Chondrocyte (in vitro differentiated cells): ENCODE results near the gene FOXP4. TPM values are rescaled to one million over a fixed set of nuclear protein-coding genes. Genes with fewer than 3 reads are reported as not detected.
"Not testable (repeated sequence)": the region's sequence is repeated elsewhere in the genome, so short reads cannot be mapped to it uniquely, and the experiment has no call there.

ENCODE experiments used
- DNase-seq: peaks from one replicate; pipeline ENCODE4 v3.0.0; 2021; ENCODE audit warnings: mixed read lengths, low spot score
- H3K27ac Mint-ChIP-seq: one replicate; pipeline ENCODE4 v1.8.0; 2021; ENCODE audit warnings: mild to moderate bottlenecking, moderate library complexity, mixed read lengths; ENCODE audit not compliant: unreplicated experiment
- H3K27me3 Mint-ChIP-seq: 2 replicates; pipeline ENCODE4 v1.8.0; 2021; ENCODE audit warnings: low read depth, mixed read lengths
- H3K36me3 Mint-ChIP-seq: 2 replicates; pipeline ENCODE4 v1.8.0; 2021; ENCODE audit warnings: low read depth, mixed read lengths
- H3K4me1 Mint-ChIP-seq: 2 replicates; pipeline ENCODE4 v1.8.0; 2021; ENCODE audit warnings: low read depth, mild to moderate bottlenecking, mixed read lengths
- H3K4me3 Mint-ChIP-seq: one replicate; pipeline ENCODE4 v1.8.0; 2021; ENCODE audit warnings: mild to moderate bottlenecking, moderate library complexity, mixed read lengths; ENCODE audit not compliant: unreplicated experiment
- H3K9me3 Mint-ChIP-seq: 2 replicates; pipeline ENCODE4 v1.8.0; 2021; ENCODE audit warnings: low read depth, mixed read lengths
- total RNA-seq: library from RNA; stranded (reverse); gene quantifications from 3 replicates; pipeline ENCODE4 v1.2.1, GENCODE V29; 2021
- TF ChIP-seq, protein P1 (sequence below): fragments of 200-600 bp; sonication (generic); IDR thresholded peaks from 2 replicates; pipeline ENCODE4 v1.5.0; 2021; ENCODE audit warnings: antibody characterized with exemption, mild to moderate bottlenecking, moderate library complexity

Gene FOXP4
- total RNA-seq, 1 donor from 2014 or later: 18.6 TPM

DNA sequence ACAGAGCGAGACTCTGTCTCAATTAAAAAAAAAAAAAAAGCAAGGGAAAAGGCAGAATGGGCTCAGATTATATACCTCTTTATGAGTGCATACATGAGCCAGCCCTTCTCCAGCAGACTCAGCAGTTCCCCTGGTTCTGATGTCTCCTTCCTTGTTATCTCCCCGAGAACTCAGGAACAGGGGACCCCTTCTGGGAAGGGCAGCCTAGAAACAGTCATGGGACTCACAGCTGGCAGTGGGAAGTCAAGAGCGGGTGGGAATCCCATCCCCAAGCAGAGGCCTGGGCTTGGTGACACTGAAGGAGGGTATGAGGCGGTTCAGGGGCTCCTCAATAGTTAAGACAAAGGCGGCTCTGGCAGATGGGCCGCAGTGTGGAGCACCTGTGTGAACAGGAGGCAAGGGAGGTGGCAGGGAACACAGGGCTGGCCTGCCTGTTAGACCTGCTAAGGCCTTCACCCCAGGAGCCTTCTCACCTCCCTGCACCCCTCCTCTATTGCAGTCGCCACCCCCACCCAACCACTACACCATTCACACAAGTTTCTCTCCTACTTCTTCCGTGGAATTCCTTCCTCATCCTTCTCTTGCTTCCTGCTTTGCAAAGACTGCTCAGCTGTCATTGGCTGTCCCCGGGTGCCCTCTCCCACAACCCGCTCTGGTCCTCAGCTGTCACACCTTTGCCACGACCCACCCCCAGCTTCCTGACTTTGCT, 62.4 kb downstream of the FOXP4 start:
- Mint-ChIP-seq H3K4me3 (no peak overlapping the region), H3K9me3 (peaks cover 9% of the 10 kb centered on the region), H3K4me1 (peaks cover 3% of the 10 kb centered on the region), H3K27me3 (no peaks in the 10 kb centered on the region), H3K27ac (no peak overlapping the region), H3K36me3 (peaks cover 7% of the 10 kb centered on the region)
- DNase-seq: peak; percentile 81
- TF ChIP-seq, protein P1, sequence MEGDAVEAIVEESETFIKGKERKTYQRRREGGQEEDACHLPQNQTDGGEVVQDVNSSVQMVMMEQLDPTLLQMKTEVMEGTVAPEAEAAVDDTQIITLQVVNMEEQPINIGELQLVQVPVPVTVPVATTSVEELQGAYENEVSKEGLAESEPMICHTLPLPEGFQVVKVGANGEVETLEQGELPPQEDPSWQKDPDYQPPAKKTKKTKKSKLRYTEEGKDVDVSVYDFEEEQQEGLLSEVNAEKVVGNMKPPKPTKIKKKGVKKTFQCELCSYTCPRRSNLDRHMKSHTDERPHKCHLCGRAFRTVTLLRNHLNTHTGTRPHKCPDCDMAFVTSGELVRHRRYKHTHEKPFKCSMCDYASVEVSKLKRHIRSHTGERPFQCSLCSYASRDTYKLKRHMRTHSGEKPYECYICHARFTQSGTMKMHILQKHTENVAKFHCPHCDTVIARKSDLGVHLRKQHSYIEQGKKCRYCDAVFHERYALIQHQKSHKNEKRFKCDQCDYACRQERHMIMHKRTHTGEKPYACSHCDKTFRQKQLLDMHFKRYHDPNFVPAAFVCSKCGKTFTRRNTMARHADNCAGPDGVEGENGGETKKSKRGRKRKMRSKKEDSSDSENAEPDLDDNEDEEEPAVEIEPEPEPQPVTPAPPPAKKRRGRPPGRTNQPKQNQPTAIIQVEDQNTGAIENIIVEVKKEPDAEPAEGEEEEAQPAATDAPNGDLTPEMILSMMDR: no peak

DNA sequence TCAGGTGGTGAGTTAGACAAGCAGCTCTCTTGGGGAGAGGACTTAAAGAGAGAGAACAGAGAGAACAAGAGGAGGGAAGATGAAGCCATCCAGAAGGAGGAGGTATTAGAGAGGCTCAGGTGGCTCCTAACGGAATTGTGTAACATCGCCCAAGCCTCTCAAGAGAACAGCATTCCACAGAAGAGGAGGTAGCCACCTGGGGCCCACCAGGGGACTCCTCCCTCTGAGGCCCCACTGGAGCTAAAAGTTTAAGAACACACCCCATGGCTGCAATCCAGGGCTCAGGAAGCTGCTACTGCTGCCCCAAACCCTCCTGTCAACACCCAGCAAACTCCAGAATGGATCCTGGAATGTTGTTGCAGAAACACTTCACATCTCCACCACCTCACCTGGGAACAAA, 68.5 kb downstream of the FOXP4 start:
- H3K36me3 Mint-ChIP-seq: peaks cover 7% of the 10 kb centered on the region
- peaks cover 15% of the 10 kb centered on the region for H3K9me3 Mint-ChIP-seq
- H3K27me3 Mint-ChIP-seq: no peaks in the 10 kb centered on the region
- peaks cover 9% of the 10 kb centered on the region for H3K4me1 Mint-ChIP-seq
- no peak overlapping the region for H3K27ac Mint-ChIP-seq
- TF ChIP-seq, protein P1: no peak
- H3K4me3 Mint-ChIP-seq: no peak overlapping the region
- no peak for DNase-seq

DNA sequence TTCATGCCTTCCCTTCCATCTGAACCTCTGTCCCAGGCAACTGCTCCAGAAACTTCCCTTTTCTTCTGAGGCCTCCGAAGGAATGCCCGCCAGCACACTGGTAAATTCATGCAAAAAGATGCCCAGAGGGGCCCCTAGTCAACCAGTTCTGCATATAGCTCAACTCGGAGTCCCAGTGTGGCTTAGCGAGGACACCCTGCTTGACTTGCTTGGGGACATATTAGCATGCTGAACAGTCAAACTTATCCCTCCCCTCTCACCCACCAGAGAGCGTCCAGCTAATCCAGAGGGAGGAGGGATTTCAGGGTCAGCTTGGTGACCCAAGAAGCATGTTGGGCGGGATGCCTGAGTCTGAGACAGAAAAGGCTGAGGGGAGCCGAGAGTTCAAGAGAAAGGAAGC, 69.1 kb downstream of the FOXP4 start:
- Mint-ChIP-seq H3K4me3 (no peak overlapping the region), H3K36me3 (peaks cover 7% of the 10 kb centered on the region), H3K9me3 (peaks cover 15% of the 10 kb centered on the region), H3K27me3 (no peaks in the 10 kb centered on the region), H3K4me1 (peaks cover 6% of the 10 kb centered on the region), H3K27ac (no peak overlapping the region)
- TF ChIP-seq, protein P1: no peak
- no peak for DNase-seq

DNA sequence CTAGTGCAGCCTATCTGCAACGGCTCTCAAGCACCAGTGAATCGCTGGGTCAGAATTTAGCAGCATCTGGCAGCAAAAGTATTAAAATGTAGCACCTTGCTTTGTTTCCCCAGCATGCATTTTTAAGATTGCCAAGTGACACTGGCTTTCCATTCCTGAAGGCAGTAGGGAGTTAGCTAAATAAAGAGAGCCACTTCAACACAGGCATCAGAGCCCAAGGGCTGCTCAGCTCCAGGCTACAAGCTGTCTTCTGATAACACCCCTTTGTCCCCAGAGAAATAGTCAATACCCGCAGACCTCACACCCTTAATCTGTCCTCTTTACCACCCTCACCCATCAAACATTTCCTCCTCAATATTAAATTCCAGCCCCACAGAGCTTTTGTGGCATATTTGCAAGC, 72.4 kb downstream of the FOXP4 start:
- Mint-ChIP-seq H3K27ac (no peak overlapping the region), H3K36me3 (no peaks in the 10 kb centered on the region), H3K27me3 (no peaks in the 10 kb centered on the region), H3K9me3 (peaks cover 9% of the 10 kb centered on the region), H3K4me1 (peaks cover 22% of the 10 kb centered on the region), H3K4me3 (no peak overlapping the region)
- DNase-seq: no peak
- TF ChIP-seq, protein P1: no peak

DNA sequence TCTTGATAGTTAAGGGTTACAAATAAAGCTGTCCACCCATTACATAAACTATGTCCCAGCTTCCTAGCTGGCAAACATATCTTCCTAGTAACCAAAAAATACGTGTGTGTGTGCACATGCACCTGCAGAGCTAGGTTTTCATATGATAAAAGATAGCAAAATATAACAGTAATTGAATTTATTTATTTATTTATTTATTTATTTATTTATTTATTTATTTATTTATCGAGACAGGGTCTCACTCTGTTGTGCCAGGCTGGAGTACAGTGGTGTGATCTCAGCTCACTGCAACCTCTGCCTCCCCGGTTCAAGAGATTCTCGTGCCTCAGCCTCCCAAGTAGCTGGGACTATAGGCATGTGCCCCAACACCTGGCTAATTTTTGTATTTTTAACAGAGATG, 73.0 kb downstream of the FOXP4 start:
- H3K4me1 Mint-ChIP-seq: peaks cover 22% of the 10 kb centered on the region
- DNase-seq, H3K27me3 Mint-ChIP-seq, H3K9me3 Mint-ChIP-seq, H3K36me3 Mint-ChIP-seq, H3K27ac Mint-ChIP-seq, H3K4me3 Mint-ChIP-seq: not testable (repeated sequence)

DNA sequence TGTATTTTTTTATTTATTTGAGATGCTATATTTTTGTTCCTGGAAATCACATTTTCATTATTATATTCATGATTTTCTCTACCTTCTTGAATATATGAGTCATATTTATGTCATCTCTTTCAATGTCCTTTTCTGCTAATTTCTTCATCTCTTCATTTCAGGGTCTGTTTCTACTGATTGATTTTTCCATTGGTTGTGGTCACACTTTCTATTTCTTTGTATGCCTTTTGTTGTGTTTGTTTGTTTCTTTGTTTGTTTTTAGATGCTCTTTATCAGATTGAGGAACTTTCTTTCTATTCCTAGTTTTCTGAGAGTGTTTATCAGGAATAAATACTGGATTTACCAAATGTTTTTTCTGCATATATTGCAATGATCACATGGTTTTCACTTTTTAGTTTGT, 75.2 kb downstream of the FOXP4 start:
- H3K27ac Mint-ChIP-seq: peak overlapping the region; percentile 59
- H3K36me3 Mint-ChIP-seq: no peaks in the 10 kb centered on the region
- H3K9me3 Mint-ChIP-seq: peaks cover 3% of the 10 kb centered on the region
- no peak overlapping the region for H3K4me3 Mint-ChIP-seq
- no peak for DNase-seq
- peaks cover 32% of the 10 kb centered on the region for H3K4me1 Mint-ChIP-seq
- TF ChIP-seq, protein P1: no peak
- H3K27me3 Mint-ChIP-seq: no peaks in the 10 kb centered on the region
